ENCODE data around the gene CCL25. TPM values are rescaled to one million over a fixed set of nuclear protein-coding genes. Genes with fewer than 3 reads are reported as not detected.

Gene CCL25
- total and polyA plus RNA-seq, 10 donors: 0.42 to 1.2 (median 0.66) TPM; not detected in 4

DNA sequence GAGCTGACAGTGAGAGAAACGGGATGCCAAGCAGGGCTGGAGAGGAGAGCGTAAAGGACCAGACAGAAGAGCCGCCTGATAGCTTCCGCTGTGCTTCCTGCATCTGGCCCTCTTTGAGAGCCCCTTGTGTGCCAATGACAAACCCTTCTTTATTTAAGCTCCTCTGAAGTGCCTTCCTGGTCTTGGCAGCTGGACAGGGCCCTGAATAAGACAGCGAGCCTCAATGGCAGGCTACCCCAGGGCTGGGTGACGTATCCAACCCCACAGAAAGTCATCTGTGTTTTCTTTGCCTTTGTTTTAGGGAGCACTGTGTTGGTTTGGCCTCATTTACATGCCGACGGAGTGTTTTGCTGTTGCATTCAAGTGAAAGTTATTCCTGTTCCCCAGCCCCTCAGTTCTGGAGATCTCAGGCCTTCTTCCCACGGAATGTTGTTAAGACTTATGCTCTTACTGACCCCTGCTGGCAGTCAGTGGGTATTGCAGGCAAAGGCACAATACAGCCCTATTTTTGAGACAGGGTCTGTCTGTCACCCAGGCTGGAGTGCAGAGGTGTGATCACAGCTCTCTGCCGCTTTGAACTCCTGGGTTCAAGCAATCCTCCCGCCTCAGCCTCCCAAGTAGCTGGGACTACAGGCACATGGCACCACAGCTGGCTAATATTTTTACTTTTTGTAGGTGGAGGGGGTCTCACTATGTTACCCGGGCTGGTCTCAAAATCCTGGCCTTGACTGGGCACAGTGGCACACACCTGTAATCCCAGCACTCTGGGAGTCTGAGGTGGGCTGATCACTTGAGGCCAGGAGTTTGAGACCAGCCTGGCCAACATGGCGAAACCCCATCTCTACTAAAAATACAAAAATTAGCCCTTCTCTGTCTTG is 16.8 kb downstream of the CCL25 start:
- TF ChIP-seq, protein P1, sequence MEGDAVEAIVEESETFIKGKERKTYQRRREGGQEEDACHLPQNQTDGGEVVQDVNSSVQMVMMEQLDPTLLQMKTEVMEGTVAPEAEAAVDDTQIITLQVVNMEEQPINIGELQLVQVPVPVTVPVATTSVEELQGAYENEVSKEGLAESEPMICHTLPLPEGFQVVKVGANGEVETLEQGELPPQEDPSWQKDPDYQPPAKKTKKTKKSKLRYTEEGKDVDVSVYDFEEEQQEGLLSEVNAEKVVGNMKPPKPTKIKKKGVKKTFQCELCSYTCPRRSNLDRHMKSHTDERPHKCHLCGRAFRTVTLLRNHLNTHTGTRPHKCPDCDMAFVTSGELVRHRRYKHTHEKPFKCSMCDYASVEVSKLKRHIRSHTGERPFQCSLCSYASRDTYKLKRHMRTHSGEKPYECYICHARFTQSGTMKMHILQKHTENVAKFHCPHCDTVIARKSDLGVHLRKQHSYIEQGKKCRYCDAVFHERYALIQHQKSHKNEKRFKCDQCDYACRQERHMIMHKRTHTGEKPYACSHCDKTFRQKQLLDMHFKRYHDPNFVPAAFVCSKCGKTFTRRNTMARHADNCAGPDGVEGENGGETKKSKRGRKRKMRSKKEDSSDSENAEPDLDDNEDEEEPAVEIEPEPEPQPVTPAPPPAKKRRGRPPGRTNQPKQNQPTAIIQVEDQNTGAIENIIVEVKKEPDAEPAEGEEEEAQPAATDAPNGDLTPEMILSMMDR (IDR thresholded peaks at IDR 0.05 in 8 of 11, conservative IDR thresholded peaks at IDR 0.05 in 3 of 11): peak in 8 of 11 experiments; percentile 11 to 57 (median 40)
- TF ChIP-seq POLR2AphosphoS5 (IDR thresholded peaks at IDR 0.05): no peak
- Histone ChIP-seq H3K4me1 (peaks cover 0 to 10% (median 3%) of the 10 kb centered on the region in 6 donors), H3K4me3 (no peak overlapping the region), H3K36me3 (no peaks in the 10 kb centered on the region), H3K27ac (no peak overlapping the region), H3K9me3 (peaks cover 5 to 34% (median 30%) of the 10 kb centered on the region in 8 donors), H3K27me3 (replicated peaks in 1 of 7) (peaks cover 0 to 7% (median 0%) of the 10 kb centered on the region in 7 donors)
- intact Hi-C loops (cut with DNase I; ENCODE audit: low total_unique reads): no loop called here
- 79 to 86% (median 83%) methylated on average over 13 of the region's 13 CpGs for WGBS, 5 donors
- DNase-seq: no peak

DNA sequence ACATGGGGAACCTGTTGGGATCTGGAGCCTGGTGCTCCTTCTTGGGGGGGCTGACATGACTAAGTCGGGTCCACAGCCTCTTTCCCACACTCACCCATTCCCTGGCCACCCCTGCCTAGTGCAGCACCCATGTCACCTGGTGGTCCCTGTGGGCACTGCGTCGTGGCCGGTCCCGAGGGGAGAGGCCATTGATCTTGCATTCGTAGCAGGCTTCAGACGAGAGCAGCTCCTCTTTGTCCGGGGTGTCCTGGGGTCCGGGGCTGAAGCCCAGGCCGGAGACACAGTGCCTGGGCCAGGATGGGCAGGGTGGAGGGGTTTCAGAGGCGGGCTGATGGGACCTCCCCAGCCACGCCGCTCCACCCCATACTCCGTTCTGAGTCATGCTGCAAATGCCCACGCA is 19.4 kb downstream of the CCL25 start:
- peaks cover 5 to 38% (median 35%) of the 10 kb centered on the region in 8 donors for H3K9me3 ChIP-seq
- intact Hi-C loops (cut with DNase I; ENCODE audit: low total_unique reads): no loop called here
- no peak for DNase-seq
- TF ChIP-seq, protein P1 (IDR thresholded peaks at IDR 0.05 in 8 of 11, conservative IDR thresholded peaks at IDR 0.05 in 3 of 11): no peak
- TF ChIP-seq POLR2AphosphoS5 (IDR thresholded peaks at IDR 0.05) (no peak), POLR2A (IDR thresholded peaks at IDR 0.05) (no peak)
- 87 to 93% (median 91%) methylated on average over 11 to 15 of the region's 15 CpGs for WGBS, 5 donors
- H3K4me3 ChIP-seq: no peak overlapping the region
- H3K27me3 ChIP-seq (replicated peaks in 1 of 7): peaks cover 0 to 7% (median 0%) of the 10 kb centered on the region in 7 donors
- no peak overlapping the region for H3K27ac ChIP-seq
- H3K36me3 ChIP-seq: no peaks in the 10 kb centered on the region
- H3K4me1 ChIP-seq: peaks cover 0 to 10% (median 3%) of the 10 kb centered on the region in 6 donors

DNA sequence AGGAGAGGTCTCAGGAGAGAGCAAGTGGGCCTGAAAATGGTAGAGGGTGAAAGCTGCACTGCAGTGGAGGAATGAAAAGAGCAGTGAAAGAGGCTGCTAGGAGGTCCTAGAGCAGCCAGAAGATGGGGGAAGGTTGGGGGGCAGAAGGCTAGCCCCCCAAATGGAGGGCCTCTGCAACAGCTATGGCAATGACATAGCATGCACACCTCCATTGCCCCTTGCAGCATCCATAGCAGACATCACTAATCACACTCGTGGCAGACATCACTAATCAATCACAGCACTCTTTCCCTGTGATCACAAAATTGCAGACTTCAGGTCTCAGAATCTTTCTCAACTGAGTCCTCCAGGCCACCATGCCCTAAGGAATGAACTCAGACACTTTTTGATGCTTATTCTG is 21.9 kb downstream of the CCL25 start:
- intact Hi-C loops (cut with DNase I; ENCODE audit: low total_unique reads): no loop called here
- WGBS, 5 donors: 90 to 100% (median 96%) methylated on average over 1 of the region's 1 CpG
- TF ChIP-seq, protein P1 (IDR thresholded peaks at IDR 0.05 in 8 of 11, conservative IDR thresholded peaks at IDR 0.05 in 3 of 11): no peak
- TF ChIP-seq POLR2AphosphoS5 (IDR thresholded peaks at IDR 0.05) (no peak), POLR2A (IDR thresholded peaks at IDR 0.05) (no peak)
- Histone ChIP-seq H3K4me1 (peaks cover 0 to 10% (median 3%) of the 10 kb centered on the region in 6 donors), H3K27me3 (replicated peaks in 1 of 7) (peaks cover 0 to 7% (median 0%) of the 10 kb centered on the region in 7 donors), H3K27ac (no peak overlapping the region), H3K4me3 (no peak overlapping the region), H3K9me3 (peaks cover 3 to 28% (median 24%) of the 10 kb centered on the region in 8 donors), H3K36me3 (no peaks in the 10 kb centered on the region)
- DNase-seq: no peak
